MM.1S (cell line): ENCODE measurements around the gene ABHD12.

ENCODE experiments used
- EZH2 ChIP-seq: fragments of 300-600 bp; sonication (generic); optimal IDR thresholded peaks from 2 replicates; pipeline ENCODE3; 2017; ENCODE audit warnings: low read depth, mild to moderate bottlenecking, antibody characterized with exemption, low read length, mixed read lengths
- EZH2phosphoT487 ChIP-seq: fragments of 300-600 bp; sonication (generic); IDR thresholded peaks from 2 replicates; pipeline ENCODE4 v1.6.1; 2018; ENCODE audit warnings: antibody characterized with exemption, low read length
- TF ChIP-seq, protein P1 (sequence below): fragments of 300-600 bp; sonication (generic); IDR thresholded peaks from 2 replicates; pipeline ENCODE4 v1.5.1; 2016; ENCODE audit warnings: antibody characterized with exemption, low read length, mixed read lengths

DNA sequence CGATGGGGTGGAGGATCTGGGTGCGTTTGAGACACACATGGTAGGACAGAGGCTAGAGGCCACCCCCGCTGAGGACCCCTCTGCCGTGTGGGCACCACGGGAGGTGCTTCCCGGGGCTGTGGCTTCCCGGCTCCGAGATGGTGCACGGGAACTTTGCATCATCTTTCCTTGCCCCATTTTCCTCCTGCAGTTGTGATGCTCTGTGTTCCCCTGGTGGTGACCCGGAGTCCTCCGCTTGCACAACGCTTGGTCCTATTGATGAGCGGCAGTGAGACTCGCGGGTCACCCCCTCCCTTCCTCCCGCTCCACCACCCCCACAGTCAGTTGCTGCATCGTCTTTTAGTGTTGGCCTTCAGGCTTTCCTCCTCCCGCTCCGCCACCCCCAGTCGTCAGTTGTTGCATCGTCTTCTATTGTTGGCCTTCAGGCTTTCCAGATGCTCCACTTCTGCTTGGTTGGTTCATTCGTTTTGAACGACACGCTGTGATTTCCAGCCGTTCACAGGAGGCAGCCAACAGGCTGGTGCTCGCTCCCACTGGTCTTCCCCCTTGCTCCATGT is 105.5 kb downstream of the ABHD12 start:
- TF ChIP-seq, protein P1, sequence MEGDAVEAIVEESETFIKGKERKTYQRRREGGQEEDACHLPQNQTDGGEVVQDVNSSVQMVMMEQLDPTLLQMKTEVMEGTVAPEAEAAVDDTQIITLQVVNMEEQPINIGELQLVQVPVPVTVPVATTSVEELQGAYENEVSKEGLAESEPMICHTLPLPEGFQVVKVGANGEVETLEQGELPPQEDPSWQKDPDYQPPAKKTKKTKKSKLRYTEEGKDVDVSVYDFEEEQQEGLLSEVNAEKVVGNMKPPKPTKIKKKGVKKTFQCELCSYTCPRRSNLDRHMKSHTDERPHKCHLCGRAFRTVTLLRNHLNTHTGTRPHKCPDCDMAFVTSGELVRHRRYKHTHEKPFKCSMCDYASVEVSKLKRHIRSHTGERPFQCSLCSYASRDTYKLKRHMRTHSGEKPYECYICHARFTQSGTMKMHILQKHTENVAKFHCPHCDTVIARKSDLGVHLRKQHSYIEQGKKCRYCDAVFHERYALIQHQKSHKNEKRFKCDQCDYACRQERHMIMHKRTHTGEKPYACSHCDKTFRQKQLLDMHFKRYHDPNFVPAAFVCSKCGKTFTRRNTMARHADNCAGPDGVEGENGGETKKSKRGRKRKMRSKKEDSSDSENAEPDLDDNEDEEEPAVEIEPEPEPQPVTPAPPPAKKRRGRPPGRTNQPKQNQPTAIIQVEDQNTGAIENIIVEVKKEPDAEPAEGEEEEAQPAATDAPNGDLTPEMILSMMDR: no peak
- no peak for TF ChIP-seq EZH2
- TF ChIP-seq EZH2phosphoT487: no peak
